SK-N-SH treated with all-trans-retinoic acid at 6 μM for 48 hours (cell line): ENCODE measurements around the gene FOXE3.

Experiments used
- CREB5 ChIP-seq: fragments of 250-450 bp; sonication (Bioruptor Pico); IDR thresholded peaks from 2 replicates; pipeline ENCODE4 v1.5.1; 2020; ENCODE audit warnings: low read depth, mild to moderate bottlenecking, moderate library complexity
- CSDC2 ChIP-seq: fragments of 250-450 bp; sonication (Bioruptor Pico); IDR thresholded peaks from 2 replicates; pipeline ENCODE4 v1.5.0; 2020; ENCODE audit warnings: mild to moderate bottlenecking, moderate library complexity
- ESRRG ChIP-seq: fragments of 250-450 bp; sonication (Bioruptor Pico); IDR thresholded peaks from 2 replicates; pipeline ENCODE4 v1.6.1; 2021; ENCODE audit warnings: mild to moderate bottlenecking
- OSR1 ChIP-seq: fragments of 250-450 bp; sonication (Bioruptor Pico); IDR thresholded peaks from 2 replicates; pipeline ENCODE4 v1.8.0; 2022; ENCODE audit warnings: moderate library complexity, mild to moderate bottlenecking, inconsistent platforms
- PATZ1 ChIP-seq: fragments of 250-450 bp; sonication (Bioruptor Pico); IDR thresholded peaks from 2 replicates; pipeline ENCODE4 v1.8.0; 2020; ENCODE audit warnings: mild to moderate bottlenecking, moderate library complexity, borderline replicate concordance
- PPARA ChIP-seq: fragments of 250-450 bp; sonication (Bioruptor Pico); IDR thresholded peaks from 2 replicates; pipeline ENCODE4 v1.5.0; 2020; ENCODE audit warnings: mild to moderate bottlenecking, borderline replicate concordance
- TOX ChIP-seq: fragments of 250-450 bp; sonication (Bioruptor Pico); IDR thresholded peaks from 2 replicates; pipeline ENCODE4 v1.8.0; 2021; ENCODE audit warnings: mild to moderate bottlenecking, moderate library complexity, borderline replicate concordance
- ZC3H10 ChIP-seq: fragments of 250-450 bp; sonication (Bioruptor Pico); IDR thresholded peaks from 2 replicates; pipeline ENCODE4 v1.5.1; 2021; ENCODE audit warnings: mild to moderate bottlenecking, moderate library complexity
- ZFP30 ChIP-seq: fragments of 450-650 bp; formaldehyde crosslinking; IDR thresholded peaks from 2 replicates; pipeline ENCODE4 v1.5.0; 2022; ENCODE audit warnings: mild to moderate bottlenecking, moderate library complexity
- ZNF8 ChIP-seq: fragments of 450-650 bp; formaldehyde crosslinking; IDR thresholded peaks from 2 replicates; pipeline ENCODE4 v1.5.0; 2020; ENCODE audit warnings: mild to moderate bottlenecking, moderate library complexity

GRCh38 chr1:47460040-47460439, 44.0 kb downstream of the FOXE3 start:
- TF ChIP-seq CREB5 (CRISPR knock-in tag), result no peak
- TF ChIP-seq TOX, result no peak
- no peak for TF ChIP-seq OSR1 (CRISPR knock-in tag)
- TF ChIP-seq PATZ1 (CRISPR knock-in tag), result no peak
- TF ChIP-seq ZFP30, result no peak
- TF ChIP-seq CSDC2 (CRISPR knock-in tag), result no peak
- no peak for TF ChIP-seq ZNF8 (CRISPR knock-in tag)
- no peak for TF ChIP-seq ZC3H10
- no peak for TF ChIP-seq ESRRG (CRISPR knock-in tag)
- no peak for TF ChIP-seq PPARA (CRISPR knock-in tag)
